COLO668 (cell line): ENCODE results near the gene WDR73.
"Not testable (repeated sequence)": the region's sequence is repeated elsewhere in the genome, so short reads cannot be mapped to it uniquely, and the experiment has no call there.

Source experiments
- DNase-seq: peaks from one replicate; lab custom pipeline; 2025; ENCODE audit not compliant: unreplicated experiment; lab: John Stamatoyannopoulos, UW

The WDR73 gene

DNA sequence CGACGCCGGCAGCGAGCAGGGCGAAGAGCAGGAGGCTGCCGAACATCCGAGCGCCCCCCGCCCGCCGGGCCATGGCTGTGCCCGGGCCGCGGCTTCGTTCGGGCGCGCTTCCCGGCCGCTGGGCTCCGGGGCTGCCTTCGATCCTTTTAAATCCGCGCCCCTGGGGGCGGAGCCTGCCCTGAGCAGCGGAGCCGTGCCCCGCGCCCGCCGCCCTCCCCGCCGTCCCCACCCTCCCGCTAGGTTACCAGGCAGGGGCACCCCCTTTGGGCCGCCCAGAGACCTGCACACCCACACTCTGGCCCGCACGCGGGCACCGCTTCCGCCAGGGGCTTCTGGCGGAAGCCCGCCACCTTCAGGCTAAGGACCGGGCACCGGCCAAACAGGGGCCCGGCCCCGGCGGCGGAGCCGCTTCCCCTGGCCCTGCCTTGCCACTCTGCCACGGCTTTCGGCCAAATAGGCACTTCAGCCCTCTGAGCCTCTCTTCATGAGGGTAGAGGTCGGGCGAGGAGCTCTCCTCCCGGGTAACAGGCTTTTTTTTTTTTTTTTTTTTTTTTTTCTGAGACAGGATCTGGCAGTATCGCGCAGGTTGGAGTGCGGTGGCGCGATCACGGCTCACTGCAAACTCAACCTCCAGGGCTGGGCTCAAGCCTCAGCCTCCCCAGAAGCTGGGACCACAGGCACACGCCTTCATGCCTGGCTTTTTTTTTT is 4.2 kb upstream of the WDR73 start, which contains the start of gene NMB:
NMB (minus strand) TSS at position 120 of the 708 bp plus-strand sequence; CDS start at position 73, 47 bp downstream.
- DNase-seq: peak; percentile 90

DNA sequence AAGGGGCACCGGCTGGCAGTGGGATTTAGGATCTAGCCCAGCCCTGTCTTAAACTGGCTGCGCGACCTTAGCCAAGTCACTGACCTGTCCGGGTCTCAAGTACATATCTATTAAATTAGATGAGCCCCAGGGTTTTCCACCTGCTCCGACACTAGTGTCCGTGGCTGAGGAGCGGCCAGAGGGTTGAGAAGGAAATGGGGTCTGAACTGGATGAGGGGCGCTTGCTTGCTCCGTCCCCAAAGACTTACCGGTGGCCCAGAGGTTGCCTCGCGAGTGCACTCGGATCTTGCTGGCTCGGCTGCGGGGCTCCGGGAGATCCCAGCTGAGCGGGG is 3.6 kb upstream of the WDR73 start:
- DNase-seq: no peak

DNA sequence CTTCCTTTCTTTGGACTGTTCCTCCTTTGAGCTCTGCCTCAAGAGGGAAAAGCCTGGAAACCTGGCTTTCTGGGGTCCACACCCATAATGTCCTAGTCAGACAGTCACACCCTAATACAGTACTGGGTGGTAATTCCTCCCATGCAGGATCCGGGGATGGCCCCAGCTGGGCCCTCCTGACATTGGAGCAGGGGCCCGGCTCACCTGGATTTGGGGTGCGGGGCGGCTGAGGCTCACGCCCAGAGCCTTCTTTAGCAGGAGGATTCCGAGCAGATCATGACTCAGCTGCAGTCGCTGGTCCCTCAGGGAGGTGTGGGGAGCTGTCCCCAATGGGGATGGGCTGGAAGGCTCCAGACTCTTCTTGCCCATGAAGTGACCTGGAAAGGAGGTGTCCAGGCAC is 2.9 kb upstream of the WDR73 start:
- no peak for DNase-seq

DNA sequence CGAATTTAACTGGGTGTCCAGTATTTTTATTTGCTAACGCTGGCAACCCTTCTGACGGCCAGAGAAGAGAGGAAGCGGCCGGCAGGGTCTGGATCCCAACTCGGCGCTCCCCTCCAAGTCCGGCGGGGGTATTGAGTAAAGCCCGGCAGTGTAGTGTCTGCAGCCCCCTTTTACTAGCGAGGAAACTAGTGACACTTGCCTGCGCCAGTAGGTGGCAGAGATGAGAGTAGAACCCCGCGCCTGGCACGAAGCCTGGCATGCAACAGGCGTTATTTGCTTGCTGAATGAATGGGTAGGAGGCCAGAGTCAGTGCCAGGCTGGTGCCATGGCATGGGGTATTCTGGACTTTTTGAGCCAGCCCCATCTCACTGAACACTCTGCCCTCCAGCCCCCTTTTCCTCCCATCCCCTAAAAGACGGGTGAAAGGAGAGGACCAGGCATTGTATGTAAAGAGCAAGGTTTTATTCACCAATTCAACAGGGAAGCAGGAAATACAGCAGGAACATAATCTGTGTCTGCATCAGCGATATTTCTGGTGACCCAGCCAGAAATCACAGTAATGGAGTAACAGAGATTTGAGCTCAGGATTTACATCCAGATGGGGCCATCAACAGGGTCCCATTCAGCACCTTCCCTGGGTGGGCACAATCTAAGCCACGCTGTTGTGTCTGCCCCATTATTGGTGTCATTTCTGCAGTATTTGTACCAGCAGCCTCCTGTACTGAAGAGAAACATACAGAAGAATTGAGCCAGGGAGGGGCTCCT is 788 bp upstream of the WDR73 start:
- DNase-seq: peak; percentile 79

DNA sequence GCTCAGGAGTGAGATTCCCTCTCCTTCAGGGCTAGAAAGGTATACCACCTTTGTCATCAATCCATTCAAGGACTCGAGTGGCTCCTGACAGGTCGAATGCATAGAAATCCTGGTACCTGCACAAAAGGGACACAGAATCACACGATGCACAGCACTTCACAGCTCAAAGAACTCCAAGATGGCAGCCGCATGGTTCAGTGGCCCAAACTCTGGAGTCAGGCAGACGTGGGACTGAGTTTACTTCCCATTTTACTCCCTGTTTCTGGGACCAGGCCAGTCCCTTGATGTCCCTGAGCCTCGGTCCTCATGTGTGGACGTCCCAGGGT is 536 bp downstream of the WDR73 start:
- DNase-seq: no peak

DNA sequence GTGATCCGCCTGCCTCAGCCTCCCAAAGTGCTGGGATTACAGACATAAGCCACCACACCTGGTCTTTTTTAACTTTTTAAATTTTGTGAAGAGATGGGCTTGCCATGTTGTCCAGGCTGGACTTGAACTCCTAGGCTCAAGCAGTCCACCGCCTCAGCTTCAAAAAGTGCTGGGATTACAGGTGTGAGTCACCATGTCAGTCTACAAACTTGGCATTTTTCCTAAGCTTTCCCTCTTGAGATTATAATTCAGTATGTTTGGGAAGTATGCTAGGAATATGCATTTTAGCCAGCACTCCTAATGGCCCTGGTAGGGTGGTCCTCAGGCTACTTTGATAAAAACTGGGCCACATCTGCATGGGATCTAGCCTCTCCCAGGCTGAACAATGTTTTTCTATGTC is 4.4 kb downstream of the WDR73 start:
- DNase-seq: no peak

DNA sequence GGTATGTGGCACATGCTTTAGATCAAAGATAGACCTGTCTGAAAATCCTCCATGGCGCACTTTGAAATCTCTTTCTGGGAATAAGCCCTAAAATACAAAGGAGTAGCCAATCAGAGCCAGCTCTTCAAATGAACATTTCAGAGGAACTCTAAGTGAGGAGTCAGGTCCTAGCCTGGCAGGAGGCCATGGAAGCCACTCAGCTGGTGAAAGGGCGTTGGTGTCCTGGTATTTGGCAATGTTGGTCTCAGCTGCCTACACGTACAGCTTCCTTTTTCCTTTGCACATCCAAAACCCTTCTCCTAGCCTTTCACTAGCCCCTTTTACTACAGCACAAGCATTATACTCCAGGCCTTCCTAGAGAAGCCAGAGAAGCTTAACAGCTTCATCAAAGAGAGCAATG is 5.5 kb downstream of the WDR73 start:
- DNase-seq: no peak

DNA sequence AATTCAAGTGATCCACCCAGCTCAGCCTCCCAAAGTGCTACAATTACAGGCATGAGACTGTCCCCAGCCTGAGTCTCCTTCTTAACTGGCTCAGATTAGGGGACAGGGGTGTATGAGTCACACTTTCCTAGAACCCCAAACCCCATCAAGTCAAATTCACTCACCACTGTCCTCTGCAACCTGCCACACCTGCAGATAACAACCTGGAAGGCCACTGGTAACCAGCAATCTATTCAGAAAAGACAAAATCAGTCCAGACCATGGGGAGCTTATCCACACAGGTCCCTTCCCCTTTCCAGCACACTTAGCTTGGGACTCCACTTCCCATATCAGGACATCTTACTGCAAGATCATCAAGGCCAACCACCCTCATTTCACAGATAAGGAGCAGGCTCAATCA is 6.4 kb downstream of the WDR73 start:
- DNase-seq: no peak

DNA sequence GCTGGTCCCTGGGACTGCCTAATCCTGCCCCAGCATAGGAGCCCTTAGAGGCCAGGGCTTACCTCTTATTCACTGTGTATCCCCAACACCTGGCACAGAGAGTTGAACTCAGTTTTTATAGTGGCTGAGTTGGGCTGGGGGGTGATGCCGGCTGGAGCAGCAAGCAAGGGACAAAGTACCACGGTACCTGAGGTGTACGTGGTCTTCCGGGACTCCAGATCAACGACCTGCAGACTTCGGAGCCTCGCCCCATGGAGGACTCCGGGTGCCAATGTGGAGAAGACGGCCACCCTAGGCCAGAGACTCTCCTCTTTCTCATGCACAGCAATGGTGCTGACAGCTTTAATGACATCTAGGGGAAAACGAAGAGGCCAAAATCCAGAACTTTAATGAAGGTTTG is 8.1 kb downstream of the WDR73 start:
- no peak for DNase-seq

DNA sequence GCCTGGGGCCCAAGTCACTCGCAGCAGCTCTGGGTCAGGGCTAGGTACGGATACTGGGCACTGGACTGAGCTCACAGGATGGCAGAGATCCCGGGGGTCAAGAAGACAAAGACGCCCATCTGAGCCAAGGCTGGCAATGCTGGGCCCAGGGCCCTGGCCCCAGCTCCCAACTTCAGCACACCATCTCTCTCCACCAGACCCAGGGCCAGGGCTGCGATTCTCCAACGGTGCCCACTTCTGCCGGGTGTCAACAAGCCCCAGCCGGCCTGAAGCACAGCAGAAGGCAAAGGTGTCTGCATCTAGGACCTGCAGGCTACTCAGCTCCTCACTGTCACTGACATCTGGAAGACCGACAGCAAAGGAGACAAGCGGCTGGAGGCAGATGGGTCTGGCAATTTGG is 8.6 kb downstream of the WDR73 start:
- no peak for DNase-seq

DNA sequence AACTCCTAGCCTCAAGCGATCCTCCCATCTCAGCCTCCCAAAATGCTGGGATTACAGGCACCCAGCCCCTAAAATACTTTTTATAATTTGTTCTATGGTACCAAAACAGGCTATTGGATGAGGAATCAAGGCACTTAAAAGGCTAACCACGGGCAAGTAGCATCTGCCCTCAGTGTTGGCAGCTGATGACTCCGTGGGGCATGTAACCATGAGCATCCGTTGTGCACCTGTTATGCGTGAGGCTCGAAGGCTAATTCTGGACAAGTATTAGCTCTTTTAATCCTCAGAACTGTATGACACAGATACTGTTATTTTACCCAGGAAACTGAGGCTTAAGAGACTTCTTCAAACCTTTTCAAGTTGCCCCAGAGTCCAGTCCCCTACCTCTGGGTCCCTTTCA is 10.2 kb downstream of the WDR73 start:
- no peak for DNase-seq

DNA sequence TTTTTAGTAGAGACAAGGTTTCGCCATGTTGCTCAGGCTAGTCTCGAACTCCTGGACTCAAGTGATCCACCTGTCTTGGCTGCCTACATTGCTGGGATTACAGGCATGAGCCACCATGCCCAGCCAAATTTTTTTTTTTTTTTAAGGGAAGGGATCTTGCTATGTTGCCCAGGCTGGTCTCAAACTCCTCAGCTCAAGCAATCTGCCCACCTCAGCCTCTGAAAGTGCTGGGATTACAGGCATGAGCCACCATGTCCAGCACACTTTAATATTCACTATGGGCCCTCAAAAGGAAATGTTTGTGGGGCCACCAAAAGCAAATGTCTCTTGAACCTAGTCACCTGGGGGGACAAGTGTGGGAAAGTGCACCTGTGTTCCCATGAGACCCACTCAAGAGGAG is 11.4 kb downstream of the WDR73 start:
- not testable (repeated sequence) for DNase-seq

DNA sequence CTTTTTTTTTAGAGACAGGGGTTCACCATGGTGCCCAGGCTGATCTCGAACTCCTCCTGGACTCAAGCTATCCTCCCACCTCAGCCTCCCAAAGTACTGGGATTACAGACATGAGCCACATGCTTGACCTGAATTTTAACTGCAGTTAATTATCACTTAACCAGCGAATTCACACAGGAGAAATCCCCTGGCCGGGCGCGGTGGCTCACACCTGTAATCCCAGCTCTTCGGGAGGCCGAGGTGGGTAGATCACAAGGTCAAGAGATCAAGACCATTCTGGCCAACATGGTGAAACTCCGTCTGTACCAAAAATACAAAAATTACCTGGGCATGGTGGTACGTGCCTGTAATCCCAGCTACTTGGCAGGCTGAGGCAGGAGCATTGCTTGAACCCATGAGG is 12.2 kb downstream of the WDR73 start:
- not testable (repeated sequence) for DNase-seq

DNA sequence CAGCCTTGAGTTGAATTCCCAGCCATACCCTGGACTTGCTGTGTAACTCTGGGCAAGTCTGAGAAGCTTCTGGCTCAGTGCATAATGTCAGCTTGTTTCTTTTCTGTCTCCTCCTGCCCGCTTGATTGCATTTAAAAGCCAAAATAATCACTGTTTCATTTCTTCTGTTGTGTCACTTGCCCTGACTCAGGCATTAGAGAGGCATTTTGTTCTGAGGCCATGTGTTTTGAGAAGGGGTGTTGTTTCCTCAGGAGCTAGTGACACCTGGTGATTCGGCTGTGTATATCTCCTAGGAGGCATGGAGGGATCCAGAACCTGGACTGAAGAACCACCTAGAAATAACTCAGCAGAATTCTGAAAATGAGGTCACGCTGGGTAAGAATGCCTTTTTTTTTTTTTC is 16.0 kb downstream of the WDR73 start:
- DNase-seq: no peak

DNA sequence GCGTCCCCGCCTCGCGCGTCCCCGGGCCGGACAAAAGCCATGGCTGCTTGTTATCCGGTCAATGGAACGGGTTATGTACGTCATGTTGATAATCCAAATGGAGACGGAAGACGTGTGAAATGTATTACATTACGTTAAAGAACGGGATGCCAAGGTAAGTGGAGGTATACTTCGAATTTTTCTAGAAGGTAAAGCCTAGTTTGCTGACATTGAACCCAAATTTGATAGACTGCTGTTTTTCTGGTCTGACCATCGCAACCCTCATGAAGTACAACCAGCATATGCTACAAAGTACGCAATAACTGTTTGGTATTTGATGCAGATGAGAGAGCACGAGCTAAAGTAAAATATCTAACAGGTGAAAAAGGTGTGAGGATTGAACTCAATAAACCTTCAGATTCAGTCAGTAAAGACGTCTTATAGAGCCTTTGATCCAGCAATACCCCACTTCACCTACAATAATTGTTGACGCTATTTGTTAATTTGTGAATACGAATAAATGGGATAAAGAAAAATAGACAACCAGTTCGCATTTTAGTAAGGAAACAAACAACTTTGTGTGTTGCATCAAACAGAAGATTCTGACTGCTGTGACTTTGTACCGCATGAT is 19.8 kb downstream of the WDR73 start:
- DNase-seq: no peak

DNA sequence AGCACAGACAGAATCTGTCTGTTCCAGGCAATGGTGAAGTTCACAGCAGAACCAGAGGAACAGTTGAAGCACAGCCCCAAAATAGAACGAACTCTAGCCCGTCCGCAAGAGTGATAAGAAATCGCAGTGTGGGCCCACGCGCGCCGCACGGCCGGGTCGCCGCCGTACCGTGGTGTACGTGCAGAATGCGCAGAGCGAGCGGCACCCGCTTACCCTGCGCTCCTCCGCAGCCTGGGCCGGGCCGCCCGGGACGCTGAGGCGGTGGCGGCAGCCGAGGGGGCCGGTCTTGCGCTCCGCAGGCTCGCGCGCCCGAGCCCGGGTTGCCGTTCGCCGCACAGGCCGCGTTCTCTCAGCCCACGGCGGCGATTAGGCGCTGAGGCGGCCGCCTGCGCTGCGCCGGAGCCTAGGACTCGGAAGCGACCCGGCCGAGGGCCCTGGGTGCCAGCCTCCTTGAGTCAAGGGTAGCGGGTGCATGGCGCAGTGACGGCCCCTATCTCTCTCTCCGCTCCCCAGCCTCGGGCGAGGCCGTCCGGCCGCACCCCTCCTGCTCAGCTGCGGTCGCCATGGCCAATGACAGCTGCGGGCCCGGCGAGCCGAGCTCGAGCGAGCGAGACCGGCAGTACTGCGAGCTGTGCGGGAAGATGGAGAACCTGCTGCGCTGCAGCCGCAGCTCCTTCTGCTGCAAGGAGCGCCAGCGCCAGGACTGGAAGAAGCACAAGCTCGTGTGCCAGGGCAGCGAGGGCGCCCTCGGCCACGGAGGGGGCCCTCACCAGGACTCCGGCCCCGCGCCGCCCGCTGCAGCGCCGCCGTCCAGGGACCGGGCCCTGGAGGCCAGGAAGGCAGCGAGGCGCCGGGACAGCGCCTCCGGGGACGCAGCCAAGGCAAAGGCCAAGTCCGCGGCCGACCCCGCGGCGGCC is 20.5 kb downstream of the WDR73 start:
- peak; percentile 84 for DNase-seq

DNA sequence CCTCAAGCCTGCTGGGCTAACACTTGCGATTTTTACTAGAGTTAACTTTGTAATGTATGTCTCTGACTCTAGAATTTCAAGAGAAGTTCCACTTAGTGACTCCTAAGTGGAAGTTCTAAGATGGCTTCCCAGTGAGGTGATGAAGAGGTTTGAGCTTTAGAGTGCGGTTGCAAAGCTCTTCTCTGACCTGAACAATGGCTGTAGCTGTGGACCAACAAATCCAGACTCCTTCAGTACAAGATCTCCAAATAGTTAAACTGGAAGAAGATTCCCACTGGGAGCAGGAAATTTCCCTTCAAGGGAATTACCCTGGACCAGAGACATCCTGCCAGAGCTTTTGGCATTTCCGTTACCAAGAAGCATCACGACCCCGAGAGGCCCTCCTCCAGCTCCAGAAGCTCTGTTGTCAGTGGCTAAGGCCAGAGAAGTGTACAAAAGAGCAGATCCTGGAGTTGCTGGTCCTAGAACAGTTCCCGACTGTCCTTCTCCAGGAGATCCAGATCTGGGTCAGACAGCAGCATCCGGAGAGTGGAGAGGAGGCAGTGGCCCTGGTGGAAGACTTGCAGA is 22.3 kb downstream of the WDR73 start:
- DNase-seq: no peak

DNA sequence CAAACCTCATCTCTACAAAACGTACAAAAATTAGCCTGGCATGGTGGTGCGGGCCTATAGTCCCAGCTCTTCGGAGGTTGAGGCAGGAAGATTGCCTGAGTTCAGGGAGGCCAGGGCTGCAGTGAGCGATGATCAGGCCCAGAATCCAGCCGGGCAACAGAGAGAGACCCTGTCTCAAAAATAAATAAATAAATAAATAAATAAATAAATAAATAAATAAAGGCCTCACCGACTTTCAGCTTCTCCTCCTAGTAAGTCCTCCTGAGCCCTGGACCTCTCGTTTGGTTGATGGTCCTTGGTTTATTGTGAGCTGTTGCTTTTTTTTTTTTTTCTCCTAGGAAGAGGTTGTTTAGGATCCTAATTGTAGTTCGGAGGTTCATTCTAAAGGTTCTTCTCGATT is 25.1 kb downstream of the WDR73 start:
- DNase-seq: no peak

DNA sequence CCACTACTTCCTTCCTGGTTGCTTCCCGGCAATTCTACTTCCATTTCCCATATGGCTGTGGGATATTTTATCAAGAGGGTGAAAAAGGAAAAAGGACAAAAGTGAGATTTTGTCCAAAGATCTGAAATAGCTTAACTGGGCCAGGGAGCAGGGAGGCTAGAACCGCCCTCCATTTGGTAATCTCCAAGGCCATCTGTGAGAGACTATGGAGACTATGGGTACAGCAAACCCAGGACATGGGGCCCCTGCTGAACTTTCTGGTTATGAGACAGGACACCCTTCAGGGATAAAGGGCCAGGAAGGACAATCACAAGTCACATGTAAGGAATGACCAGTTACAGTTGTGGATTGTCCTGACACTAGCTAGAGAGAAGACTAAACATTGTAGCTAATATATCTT is 29.0 kb downstream of the WDR73 start:
- no peak for DNase-seq

DNA sequence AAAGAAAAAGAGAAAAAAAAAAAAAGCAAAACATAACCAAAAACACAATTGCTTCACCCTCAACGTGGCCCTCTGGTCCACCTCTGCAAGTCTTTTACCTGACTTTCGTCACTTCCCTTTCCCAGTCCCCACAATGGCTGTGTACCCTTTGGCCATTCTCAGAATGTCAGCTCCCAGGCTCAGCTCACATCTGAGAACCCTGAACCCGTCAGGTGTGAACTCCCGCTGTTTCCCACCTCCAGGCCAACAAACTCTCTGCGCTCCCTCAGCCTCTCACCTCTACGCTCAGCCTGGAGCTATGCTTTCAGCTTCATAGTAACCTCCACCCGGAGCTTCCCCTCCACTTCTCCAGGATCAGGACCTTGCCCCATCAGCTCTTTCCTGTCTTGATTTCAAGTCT is 29.7 kb downstream of the WDR73 start:
- no peak for DNase-seq

DNA sequence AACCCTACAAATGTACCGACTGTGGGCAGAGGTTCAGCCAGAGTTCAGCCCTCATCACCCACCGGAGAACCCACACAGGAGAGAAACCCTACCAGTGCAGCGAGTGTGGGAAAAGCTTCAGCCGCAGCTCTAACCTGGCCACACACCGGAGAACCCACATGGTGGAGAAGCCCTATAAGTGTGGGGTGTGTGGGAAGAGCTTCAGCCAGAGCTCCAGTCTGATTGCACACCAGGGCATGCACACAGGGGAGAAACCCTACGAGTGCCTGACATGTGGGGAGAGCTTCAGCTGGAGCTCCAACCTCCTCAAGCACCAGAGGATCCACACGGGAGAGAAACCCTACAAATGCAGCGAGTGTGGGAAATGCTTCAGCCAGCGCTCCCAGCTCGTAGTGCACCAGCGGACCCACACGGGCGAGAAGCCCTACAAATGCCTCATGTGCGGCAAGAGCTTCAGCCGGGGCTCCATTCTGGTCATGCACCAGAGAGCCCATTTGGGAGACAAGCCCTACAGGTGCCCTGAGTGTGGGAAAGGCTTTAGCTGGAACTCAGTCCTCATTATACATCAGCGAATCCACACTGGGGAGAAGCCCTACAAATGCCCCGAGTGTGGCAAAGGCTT is 32.6 kb downstream of the WDR73 start:
- DNase-seq: no peak
